Measurements from ENCODE around the gene CUL3.
"Not testable (repeated sequence)": the region's sequence is repeated elsewhere in the genome, so short reads cannot be mapped to it uniquely, and the experiment has no call there.

CUL3 gene

DNA sequence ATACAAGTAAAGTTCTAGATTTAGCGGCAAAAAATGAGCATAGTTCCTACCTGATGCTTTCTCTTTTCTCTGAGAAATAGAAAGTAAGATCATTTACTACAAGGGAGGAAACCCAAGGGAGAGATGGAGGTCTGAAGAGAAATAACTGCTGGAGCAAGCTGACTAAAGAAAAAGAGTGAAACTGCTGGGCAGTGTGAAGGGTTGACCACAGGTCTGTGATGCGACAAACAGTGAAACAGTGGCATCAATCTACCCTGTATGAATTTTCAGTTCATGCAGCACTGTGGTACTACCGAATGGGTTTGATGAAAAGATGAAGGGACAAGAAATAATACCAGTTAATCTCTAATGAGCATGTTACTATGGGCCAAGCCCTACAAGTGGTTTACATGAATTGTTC lies 52.2 kb downstream of the CUL3 start:
- no peak for DNase-seq

DNA sequence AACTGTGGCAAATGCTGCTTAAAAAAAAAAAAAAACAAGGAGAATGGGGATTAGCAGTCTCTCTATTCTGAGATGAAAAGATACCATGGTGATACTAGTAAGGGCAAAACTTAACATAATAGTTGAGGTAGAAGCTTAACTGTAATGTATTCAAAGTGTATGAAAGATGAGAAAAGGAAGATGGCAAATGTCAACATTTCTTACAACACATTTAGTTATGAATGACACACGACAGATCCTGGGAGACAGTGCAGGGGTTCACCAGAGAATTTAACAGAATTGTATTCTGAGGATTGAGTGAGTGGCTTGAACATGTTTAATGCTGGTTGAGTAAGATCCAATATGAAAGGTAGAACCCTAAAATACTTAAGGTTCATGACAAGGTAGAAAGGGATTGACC lies 52.7 kb downstream of the CUL3 start:
- DNase-seq = no peak

DNA sequence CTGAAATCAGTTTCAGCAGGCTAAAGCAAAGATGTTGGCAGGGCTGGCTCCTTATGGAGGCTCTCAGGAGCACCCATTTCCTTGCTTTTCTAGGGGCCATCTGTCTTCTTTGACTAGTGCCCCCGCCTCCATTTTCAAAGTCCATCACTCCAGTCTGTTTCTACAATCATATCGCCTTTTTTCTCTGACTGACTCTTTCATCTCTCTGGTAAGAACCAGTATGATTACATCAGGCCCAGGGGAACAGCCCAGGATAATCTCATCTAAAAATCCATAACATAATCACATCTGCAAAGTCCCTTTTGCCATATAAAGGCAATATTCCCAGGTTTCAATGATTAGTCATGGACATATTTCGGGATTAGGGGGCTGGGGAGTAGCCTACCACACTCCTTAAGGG lies 57.0 kb downstream of the CUL3 start:
- no peak for DNase-seq

- no peak for DNase-seq
Observed at GRCh38 chr2:224525774-224526173, 59.4 kb downstream of the CUL3 start.

GRCh38 chr2:224524657-224525056 lies 60.5 kb downstream of the CUL3 start:
- no peak for DNase-seq

- no peak for DNase-seq
Observed at GRCh38 chr2:224523626-224524577, 61.3 kb downstream of the CUL3 start.

DNA sequence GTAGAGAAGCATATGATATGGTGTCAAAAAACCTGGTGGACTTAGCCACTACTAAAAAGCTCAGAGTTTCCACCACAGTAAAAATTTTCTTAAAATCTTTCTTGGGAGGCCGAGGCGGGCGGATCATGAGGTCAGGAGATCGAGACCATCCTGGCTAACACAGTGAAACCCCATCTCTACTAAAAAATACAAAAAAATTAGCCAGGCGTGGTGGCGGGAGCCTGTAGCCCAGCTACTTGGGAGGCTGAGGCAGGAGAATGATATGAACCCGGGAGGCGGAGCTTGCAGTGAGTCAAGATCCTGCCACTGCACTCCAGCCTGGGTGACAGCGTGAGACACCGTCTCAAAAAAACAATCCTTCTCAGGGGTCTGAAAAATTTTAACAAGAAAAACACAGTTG lies 62.7 kb downstream of the CUL3 start:
- DNase-seq = not testable (repeated sequence)

- no peak for DNase-seq
Observed at GRCh38 chr2:224520064-224520463, 65.1 kb downstream of the CUL3 start.

- no peak for DNase-seq
Observed at GRCh38 chr2:224518806-224519580, 66.2 kb downstream of the CUL3 start.

DNA sequence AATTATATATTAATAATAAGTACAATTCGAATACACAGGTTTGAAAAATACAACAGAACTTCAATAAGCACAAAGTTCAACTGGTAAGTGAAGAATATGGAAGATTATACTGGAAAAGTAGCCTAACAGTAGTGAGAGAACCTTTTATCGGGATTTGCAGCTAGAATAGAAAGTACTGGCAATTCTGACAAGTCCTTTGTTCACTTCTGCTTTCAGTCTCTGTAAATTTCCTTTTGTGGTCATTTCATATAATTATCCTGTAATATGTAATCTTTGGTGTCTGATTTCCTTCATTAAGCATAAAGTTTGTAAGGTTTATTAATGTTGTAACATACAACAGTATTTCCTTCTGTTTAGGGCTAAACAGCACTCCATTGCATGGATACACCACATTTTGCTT lies 67.2 kb downstream of the CUL3 start:
- no peak for DNase-seq

DNA sequence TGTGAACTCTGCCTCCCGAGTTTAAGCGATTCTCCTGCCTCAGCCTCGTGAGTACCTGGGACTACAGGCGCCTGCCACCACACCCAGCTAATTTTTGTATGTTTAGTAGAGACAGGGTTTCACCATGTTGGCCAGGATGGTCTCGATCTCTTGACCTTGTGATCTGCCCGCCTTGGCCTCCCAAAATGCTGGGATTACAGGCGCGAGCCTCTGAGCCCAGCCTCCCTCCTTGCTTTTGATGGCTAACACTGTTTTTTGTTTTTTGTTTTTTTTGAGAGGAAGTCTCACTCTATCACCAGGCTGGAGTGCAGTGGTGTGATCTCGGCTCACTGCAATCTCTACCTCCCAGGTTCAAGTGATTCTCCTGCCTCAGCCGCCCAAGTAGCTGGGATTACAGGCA lies 68.8 kb downstream of the CUL3 start:
- DNase-seq = not testable (repeated sequence)

DNA sequence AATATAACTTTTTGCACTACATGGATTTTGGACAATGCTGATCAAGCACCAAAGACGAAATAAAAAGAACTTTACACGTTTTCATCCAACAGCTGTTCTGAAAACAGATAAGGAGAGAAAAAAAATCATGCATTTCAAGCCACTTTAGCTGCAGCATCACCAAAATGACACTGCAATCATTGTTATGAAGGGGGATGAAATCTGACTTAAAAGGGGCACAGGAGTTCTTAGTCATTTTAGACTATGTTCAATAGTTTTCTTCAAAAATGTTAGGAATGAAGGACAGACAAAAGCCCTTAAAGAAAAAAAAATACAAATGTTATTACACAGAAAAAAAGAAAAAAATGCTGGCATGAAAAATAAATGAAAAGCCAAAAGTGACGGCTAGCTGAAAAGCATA lies 71.2 kb downstream of the CUL3 start:
- no peak for DNase-seq

DNA sequence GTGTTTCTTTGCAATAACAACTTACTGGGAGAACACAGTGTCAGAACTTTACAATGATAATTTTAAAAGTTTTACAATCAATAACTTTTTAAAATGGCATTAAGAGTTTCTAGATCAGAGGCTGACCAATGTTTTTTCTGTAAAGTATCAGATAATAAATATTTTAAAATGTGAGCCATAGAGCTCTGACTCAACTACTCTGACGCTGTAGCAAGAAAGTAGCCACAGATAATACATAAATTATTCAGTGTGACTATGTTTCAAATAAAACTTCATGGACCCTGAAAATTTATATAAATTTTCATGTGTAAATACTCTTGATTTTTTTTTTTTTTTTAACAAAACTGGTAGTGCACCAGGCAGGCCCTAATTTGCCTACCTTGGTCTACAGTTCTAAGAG lies 77.4 kb downstream of the CUL3 start:
- no peak for DNase-seq

DNA sequence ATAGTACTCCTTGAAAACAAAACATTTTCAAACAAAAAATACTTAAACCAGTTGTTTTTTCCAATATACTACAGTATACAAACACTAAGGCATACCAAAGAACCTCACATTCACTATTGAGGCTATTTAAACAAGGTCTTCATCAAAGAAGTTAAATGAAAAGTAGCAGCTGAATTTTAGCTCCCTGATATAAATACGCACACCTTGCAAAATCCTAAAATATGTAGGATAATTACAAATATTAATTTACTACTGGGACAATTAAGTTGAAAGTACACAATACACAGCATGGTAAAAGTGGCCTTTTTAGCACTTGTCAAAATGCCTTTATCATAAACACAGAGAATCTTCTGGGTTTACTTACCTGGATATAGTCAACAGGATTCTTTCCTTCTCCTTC lies 78.7 kb downstream of the CUL3 start:
- no peak for DNase-seq

GRCh38 chr2:224498991-224499390 lies 86.2 kb downstream of the CUL3 start:
- no peak for DNase-seq

GRCh38 chr2:224492531-224492930 lies 92.6 kb downstream of the CUL3 start:
- no peak for DNase-seq

DNA sequence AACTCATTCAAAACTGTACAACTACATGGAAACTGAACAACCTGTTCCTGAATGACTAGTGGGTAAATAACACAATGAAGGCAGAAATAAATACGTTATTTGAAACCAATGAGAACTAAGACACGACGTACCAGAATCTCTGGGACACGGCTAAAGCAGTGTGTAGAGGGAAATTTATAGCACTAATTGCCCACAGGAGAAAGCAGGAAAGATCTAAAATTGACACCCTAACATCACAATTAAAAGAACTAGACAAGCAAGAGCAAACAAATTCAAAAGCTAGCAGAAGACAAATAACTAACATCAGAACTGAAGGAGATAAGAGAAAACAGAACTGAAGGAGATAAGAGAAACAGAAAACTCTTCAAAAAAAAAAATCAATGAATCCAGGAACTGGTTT lies 97.2 kb downstream of the CUL3 start:
- DNase-seq = not testable (repeated sequence)

- DNase-seq = not testable (repeated sequence)
Observed at GRCh38 chr2:224485081-224486014, 99.8 kb downstream of the CUL3 start.

- DNase-seq = no peak
Observed at GRCh38 chr2:224479826-224480225, 105.3 kb downstream of the CUL3 start.

- no peak for DNase-seq
Observed at GRCh38 chr2:224472827-224473226, 112.3 kb downstream of the CUL3 start.

DNA sequence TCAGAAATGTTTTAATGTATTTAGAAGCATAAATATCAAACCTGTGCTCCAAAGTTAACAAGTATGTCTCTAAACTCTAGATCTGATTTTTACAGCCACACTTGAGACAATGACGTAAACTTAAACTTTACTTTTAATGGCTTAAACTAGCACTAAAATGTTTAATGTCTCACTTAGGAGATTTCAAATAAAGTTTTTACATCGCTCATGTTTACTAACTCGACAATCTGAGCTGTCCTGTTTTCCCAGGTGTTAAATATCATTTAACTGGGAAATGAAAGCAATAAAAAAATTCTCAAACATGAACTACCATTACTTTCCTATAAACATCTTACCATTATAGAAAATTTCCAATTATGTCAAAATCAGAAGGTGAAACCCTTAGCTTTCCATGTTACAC lies 113.0 kb downstream of the CUL3 start:
- DNase-seq = no peak

DNA sequence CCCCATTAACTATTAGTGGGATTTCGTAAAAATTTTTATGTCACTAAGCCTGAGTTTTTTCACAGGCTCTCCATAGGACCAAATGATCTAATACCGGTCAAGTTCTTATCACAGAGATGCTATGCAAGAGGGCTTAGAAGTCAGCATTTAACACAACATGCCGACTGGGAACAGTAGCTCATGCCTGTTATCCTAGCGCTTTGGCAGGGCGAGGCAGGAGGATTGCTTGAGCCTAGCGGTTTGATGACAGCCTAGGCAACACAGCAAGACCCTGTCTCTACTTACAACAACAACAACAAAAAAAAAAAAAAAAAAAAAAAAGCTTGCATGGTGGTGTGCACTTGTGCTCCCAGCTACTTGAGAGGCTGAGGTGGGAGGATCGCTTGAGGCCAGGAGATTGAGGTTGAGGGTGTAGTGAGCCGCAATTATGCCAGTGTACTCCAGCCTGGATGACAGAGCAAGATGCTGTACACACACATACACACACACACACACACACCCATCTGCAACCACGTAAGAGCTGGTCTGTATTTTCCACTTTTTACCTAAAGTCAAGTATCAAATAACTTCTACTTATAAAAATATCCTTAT lies 115.7 kb downstream of the CUL3 start:
- DNase-seq = no peak

All from activated effector memory CD4-positive, alpha-beta T cell treated with Interleukin-2 at 50 U/mL for 16 hours (primary cell).